Measurements from ENCODE around the gene RPA3. TPM values are rescaled to one million over a fixed set of nuclear protein-coding genes. Genes with fewer than 3 reads are reported as not detected.

The RPA3 gene
- total RNA-seq, 1 experiment from 2014 or later, result 108 TPM

- Histone ChIP-seq H3K27me3 (ENCODE audit: insufficient read depth, low read length) (no peaks in the 10 kb centered on the region), H3K27ac (ENCODE audit: insufficient read length, low read depth, low read length) (no peak overlapping the region), H2AK5ac (ENCODE audit: insufficient read length, low read length) (no peak overlapping the region), H3K4me1 (ENCODE audit: insufficient read depth, low read length) (no peaks in the 10 kb centered on the region), H2BK15ac (ENCODE audit: low read depth, low read length) (no peak overlapping the region), H3T11ph (ENCODE audit: low read length) (no peak overlapping the region), H2BK12ac (ENCODE audit: insufficient read length, low read depth, low read length) (no peak overlapping the region), H3K79me2 (ENCODE audit: insufficient read depth, low read length) (no peaks in the 10 kb centered on the region), H3K14ac (ENCODE audit: insufficient read depth, low read length) (no peak overlapping the region), H3K56ac (ENCODE audit: insufficient read length, low read depth, low read length) (no peak overlapping the region), H4K20me1 (ENCODE audit: control insufficient read depth, insufficient read depth, insufficient read length) (no peaks in the 10 kb centered on the region), H2BK20ac (ENCODE audit: low read depth, low read length, poor library complexity, severe bottlenecking) (no peak overlapping the region), H4K8ac (replicated peaks; ENCODE audit: insufficient read length, low read depth, low read length) (no peak overlapping the region), H3K4ac (ENCODE audit: low read depth, low read length) (no peak overlapping the region), H3K18ac (ENCODE audit: insufficient read length, low read depth, low read length) (no peak overlapping the region), H2BK120ac (ENCODE audit: low read depth, low read length, poor library complexity, severe bottlenecking) (no peak overlapping the region), H3K4me2 (ENCODE audit: insufficient read depth, insufficient read length, low read length) (no peak overlapping the region), H3K23me2 (ENCODE audit: insufficient read length, low read depth, low read length, poor library complexity, severe bottlenecking) (no peaks in the 10 kb centered on the region), H3K9me3 (ENCODE audit: control insufficient read depth, low read depth, low read length) (no peaks in the 10 kb centered on the region), H3K79me1 (ENCODE audit: insufficient read depth, low read depth, low read length, poor library complexity, severe bottlenecking) (no peaks in the 10 kb centered on the region), H2BK5ac (ENCODE audit: insufficient read length, low read length) (no peak overlapping the region), H3K9ac (ENCODE audit: extremely low read depth, insufficient read length, low read length) (no peak overlapping the region), H4K91ac (ENCODE audit: insufficient read length, low read depth, low read length) (no peak overlapping the region), H2AFZ (ENCODE audit: low read length) (no peak overlapping the region), H3K23ac (ENCODE audit: insufficient read length, low read depth, low read length) (no peak overlapping the region), H4K5ac (ENCODE audit: insufficient read length, low read depth, low read length) (no peak overlapping the region)
- no peaks in the 10 kb centered on the region for H3K36me3 Mint-ChIP-seq (ENCODE audit: insufficient read depth in 1 of 3, low read depth in 3 of 3)
- WGBS (ENCODE audit: extremely low coverage, insufficient read length, low lambda C conversion rate), result no CpG with 5 or more reads among the region's 4 CpGs
- H3K27ac Mint-ChIP-seq, result no peak overlapping the region
- no peak for TF ChIP-seq CTCF (conservative IDR thresholded peaks at IDR 0.05)
- H3K27me3 Mint-ChIP-seq (ENCODE audit: low read depth), result no peaks in the 10 kb centered on the region
- H3K4me1 Mint-ChIP-seq, result peaks cover 8 to 10% of the 10 kb centered on the region in 2 experiments
- no peaks in the 10 kb centered on the region for H3K9me3 Mint-ChIP-seq
- H3K4me3 Mint-ChIP-seq, result no peak overlapping the region
- no peak for DNase-seq
These were observed 28.1 kb upstream of the RPA3 start for GRCh38 chr7:7746458-7746857.
